Measurements from ENCODE around the gene WRAP53. TPM values are rescaled to one million over a fixed set of nuclear protein-coding genes. Genes with fewer than 3 reads are reported as not detected.

WRAP53 gene
- total RNA-seq, 1 experiment from 2014 or later, result 22.6 TPM

GRCh38 chr17:7695586-7695985 lies 7.3 kb downstream of the WRAP53 start:
- Histone ChIP-seq H3K27ac (ENCODE audit: low read length) (no peak overlapping the region), H3K9me2 (replicated peaks; ENCODE audit: low read length) (no peaks in the 10 kb centered on the region), H3F3A (ENCODE audit: low read length, unreplicated experiment) (no peaks in the 10 kb centered on the region), H4K20me1 (ENCODE audit: low read length) (no peaks in the 10 kb centered on the region), H3K79me2 (ENCODE audit: low read length) (no peaks in the 10 kb centered on the region), H3K36me3 (ENCODE audit: low read depth, low read length) (no peaks in the 10 kb centered on the region), H2AFZ (ENCODE audit: low read length) (no peak overlapping the region), H3K4me1 (ENCODE audit: insufficient read depth, low read length) (no peaks in the 10 kb centered on the region), H3K27me3 (ENCODE audit: low read length) (no peaks in the 10 kb centered on the region), H3K9me3 (ENCODE audit: low read length) (no peaks in the 10 kb centered on the region), H3K4me2 (ENCODE audit: low read length) (no peak overlapping the region), H3K9ac (ENCODE audit: low read length) (no peak overlapping the region), H3K4me3 (ENCODE audit: low read length) (no peak overlapping the region)
- ChIA-PET CTCF (no interaction called here), POLR2A (ENCODE audit: unreplicated experiment) (no interaction called here)
- no peak for DNase-seq
- TF ChIP-seq EZH2phosphoT487 (IDR thresholded peaks at IDR 0.05; ENCODE audit: borderline replicate concordance, low read length), result no peak
- TF ChIP-seq, protein P1, sequence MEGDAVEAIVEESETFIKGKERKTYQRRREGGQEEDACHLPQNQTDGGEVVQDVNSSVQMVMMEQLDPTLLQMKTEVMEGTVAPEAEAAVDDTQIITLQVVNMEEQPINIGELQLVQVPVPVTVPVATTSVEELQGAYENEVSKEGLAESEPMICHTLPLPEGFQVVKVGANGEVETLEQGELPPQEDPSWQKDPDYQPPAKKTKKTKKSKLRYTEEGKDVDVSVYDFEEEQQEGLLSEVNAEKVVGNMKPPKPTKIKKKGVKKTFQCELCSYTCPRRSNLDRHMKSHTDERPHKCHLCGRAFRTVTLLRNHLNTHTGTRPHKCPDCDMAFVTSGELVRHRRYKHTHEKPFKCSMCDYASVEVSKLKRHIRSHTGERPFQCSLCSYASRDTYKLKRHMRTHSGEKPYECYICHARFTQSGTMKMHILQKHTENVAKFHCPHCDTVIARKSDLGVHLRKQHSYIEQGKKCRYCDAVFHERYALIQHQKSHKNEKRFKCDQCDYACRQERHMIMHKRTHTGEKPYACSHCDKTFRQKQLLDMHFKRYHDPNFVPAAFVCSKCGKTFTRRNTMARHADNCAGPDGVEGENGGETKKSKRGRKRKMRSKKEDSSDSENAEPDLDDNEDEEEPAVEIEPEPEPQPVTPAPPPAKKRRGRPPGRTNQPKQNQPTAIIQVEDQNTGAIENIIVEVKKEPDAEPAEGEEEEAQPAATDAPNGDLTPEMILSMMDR (conservative IDR thresholded peaks at IDR 0.05; ENCODE audit: low read depth, low read length), result no peak
- intact Hi-C loops (cut with micrococcal nuclease), result no loop called here
- BruUV-seq (replicated peaks), result no TSS peak
- no peak for ATAC-seq

DNA sequence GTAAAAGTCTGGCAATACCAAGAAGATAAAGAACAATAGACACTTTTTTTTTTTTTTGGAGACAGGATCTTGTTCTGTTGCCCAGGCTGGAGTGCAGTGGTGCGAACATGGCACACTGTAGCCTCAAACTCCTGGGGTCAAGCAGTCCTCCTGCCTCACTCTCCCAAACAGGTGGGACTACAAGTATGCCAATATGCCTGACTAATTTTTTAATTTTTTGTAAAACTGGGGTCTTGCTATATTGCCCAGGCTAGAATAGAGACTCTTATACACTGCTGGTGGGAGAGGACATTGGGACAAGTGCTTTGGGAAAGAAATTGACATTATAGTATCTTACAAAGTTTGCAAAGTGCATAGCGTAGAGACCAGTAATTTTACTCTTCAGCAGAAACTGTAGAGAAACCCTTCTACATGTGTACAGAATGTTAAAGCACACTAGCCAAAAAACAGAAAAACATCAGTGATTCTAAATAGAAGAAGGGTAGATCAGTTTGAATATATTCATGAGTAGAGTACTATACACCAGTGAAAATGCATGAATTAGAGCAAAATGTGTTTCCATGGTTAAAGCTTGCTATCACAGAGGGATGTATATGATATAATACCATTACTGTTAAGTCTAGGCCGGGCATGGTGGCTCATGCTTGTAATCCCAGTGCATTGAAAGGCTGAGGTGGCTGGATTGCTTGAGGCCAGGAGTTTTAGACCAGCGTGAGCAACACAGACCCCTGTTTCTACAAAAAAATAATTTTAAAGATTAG lies 9.7 kb downstream of the WRAP53 start:
- Histone ChIP-seq H3K79me2 (ENCODE audit: low read length) (no peaks in the 10 kb centered on the region), H3K4me2 (ENCODE audit: low read length) (no peak overlapping the region), H3K4me3 (ENCODE audit: low read length) (no peak overlapping the region), H3K4me1 (ENCODE audit: insufficient read depth, low read length) (no peaks in the 10 kb centered on the region), H4K20me1 (ENCODE audit: low read length) (no peaks in the 10 kb centered on the region), H3K36me3 (ENCODE audit: low read depth, low read length) (no peaks in the 10 kb centered on the region), H3K9me3 (ENCODE audit: low read length) (no peaks in the 10 kb centered on the region), H3K27ac (ENCODE audit: low read length) (no peak overlapping the region), H2AFZ (ENCODE audit: low read length) (no peak overlapping the region), H3F3A (ENCODE audit: low read length, unreplicated experiment) (no peaks in the 10 kb centered on the region), H3K9ac (ENCODE audit: low read length) (no peak overlapping the region), H3K27me3 (ENCODE audit: low read length) (no peaks in the 10 kb centered on the region), H3K9me2 (replicated peaks; ENCODE audit: low read length) (no peaks in the 10 kb centered on the region)
- POLR2A ChIA-PET (ENCODE audit: unreplicated experiment), result interaction anchor here (0.7 kb wide), 1 partner anchor 23 kb away, joined by 6 read pairs; no protein-coding TSS in a partner anchor
- intact Hi-C loops (cut with micrococcal nuclease), result no loop called here
- CTCF ChIA-PET, result no interaction called here
- DNase-seq (no peak), ATAC-seq (no peak)
- BruUV-seq (replicated peaks), result no TSS peak
- TF ChIP-seq EZH2phosphoT487 (IDR thresholded peaks at IDR 0.05; ENCODE audit: borderline replicate concordance, low read length) (no peak), EZH2 (IDR thresholded peaks at IDR 0.05; ENCODE audit: low read length, unreplicated experiment) (no peak)

DNA sequence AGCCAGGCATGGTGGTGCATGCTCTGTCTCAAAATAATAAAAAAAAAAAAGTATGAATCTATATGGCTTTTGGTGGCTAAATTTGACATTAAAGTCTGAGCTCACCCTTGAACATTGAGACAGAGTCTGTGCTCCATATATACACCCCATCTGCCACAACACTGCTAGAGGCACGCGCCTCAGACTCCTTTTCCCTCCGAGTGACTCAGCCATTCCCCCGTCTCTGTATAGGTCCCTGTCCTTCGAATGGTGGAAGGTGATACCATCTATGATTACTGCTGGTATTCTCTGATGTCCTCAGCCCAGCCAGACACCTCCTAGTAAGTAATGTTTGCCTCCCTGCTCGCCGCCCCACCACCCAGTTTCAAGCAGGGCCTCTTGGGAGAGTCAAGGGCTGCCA lies 12.2 kb downstream of the WRAP53 start:
- Histone ChIP-seq H3K4me3 (ENCODE audit: low read length) (no peak overlapping the region), H3K9me3 (ENCODE audit: low read length) (no peaks in the 10 kb centered on the region), H3K79me2 (ENCODE audit: low read length) (no peaks in the 10 kb centered on the region), H3K36me3 (ENCODE audit: low read depth, low read length) (no peaks in the 10 kb centered on the region), H2AFZ (ENCODE audit: low read length) (no peak overlapping the region), H4K20me1 (ENCODE audit: low read length) (no peaks in the 10 kb centered on the region), H3K9me2 (replicated peaks; ENCODE audit: low read length) (no peaks in the 10 kb centered on the region), H3K27me3 (ENCODE audit: low read length) (no peaks in the 10 kb centered on the region), H3F3A (ENCODE audit: low read length, unreplicated experiment) (no peaks in the 10 kb centered on the region), H3K4me1 (ENCODE audit: insufficient read depth, low read length) (no peaks in the 10 kb centered on the region), H3K9ac (ENCODE audit: low read length) (no peak overlapping the region), H3K4me2 (ENCODE audit: low read length) (no peak overlapping the region), H3K27ac (ENCODE audit: low read length) (no peak overlapping the region)
- no TSS peak for BruUV-seq (replicated peaks)
- ChIA-PET CTCF (no interaction called here), POLR2A (ENCODE audit: unreplicated experiment) (no interaction called here)
- intact Hi-C loops (cut with micrococcal nuclease), result no loop called here
- DNase-seq, result no peak
- TF ChIP-seq EZH2 (IDR thresholded peaks at IDR 0.05; ENCODE audit: low read length, unreplicated experiment) (no peak), EZH2phosphoT487 (IDR thresholded peaks at IDR 0.05; ENCODE audit: borderline replicate concordance, low read length) (no peak)
- TF ChIP-seq, protein P1 (conservative IDR thresholded peaks at IDR 0.05; ENCODE audit: low read depth, low read length), result no peak
- ATAC-seq, result no peak

All from PC-3 (cell line).